ENCODE measurements around the gene FGR.

The FGR gene

GRCh38 chr1:27669876-27670275 lies 34.9 kb upstream of the FGR start:
- Histone ChIP-seq H3K36me3 (ENCODE audit: insufficient read depth, low read length) (no peaks in the 10 kb centered on the region), H3K27ac (no peak overlapping the region), H3K9me3 (ENCODE audit: low read depth, low read length) (no peaks in the 10 kb centered on the region), H3K4me3 (no peak overlapping the region), H3K9ac (ENCODE audit: insufficient read length) (no peak overlapping the region)
- TF ChIP-seq FOXP2 (optimal IDR thresholded peaks at IDR 0.05; ENCODE audit: control extremely low read depth, extremely low read length, insufficient read depth) (no peak), POLR2AphosphoS5 (IDR thresholded peaks at IDR 0.05; ENCODE audit: borderline replicate concordance, low read depth, low read length) (no peak), EZH2 (IDR thresholded peaks at IDR 0.05) (no peak)
- no peak for DNase-seq (ENCODE audit: low read depth, low spot score)

- no peak overlapping the region for H3K9ac ChIP-seq (ENCODE audit: insufficient read length)
- DNase-seq (ENCODE audit: low read depth, low spot score), result no peak
- H3K36me3 ChIP-seq (ENCODE audit: insufficient read depth, low read length), result no peaks in the 10 kb centered on the region
- peak overlapping the region; percentile 74 for H3K4me3 ChIP-seq
- H3K9me3 ChIP-seq (ENCODE audit: low read depth, low read length), result no peaks in the 10 kb centered on the region
- TF ChIP-seq FOXP2 (optimal IDR thresholded peaks at IDR 0.05; ENCODE audit: control extremely low read depth, extremely low read length, insufficient read depth) (no peak), POLR2AphosphoS5 (IDR thresholded peaks at IDR 0.05; ENCODE audit: borderline replicate concordance, low read depth, low read length) (no peak), EZH2 (IDR thresholded peaks at IDR 0.05) (no peak)
- no peak overlapping the region for H3K27ac ChIP-seq
Measured at GRCh38 chr1:27668808-27669723, 34.1 kb upstream of the FGR start.

DNA sequence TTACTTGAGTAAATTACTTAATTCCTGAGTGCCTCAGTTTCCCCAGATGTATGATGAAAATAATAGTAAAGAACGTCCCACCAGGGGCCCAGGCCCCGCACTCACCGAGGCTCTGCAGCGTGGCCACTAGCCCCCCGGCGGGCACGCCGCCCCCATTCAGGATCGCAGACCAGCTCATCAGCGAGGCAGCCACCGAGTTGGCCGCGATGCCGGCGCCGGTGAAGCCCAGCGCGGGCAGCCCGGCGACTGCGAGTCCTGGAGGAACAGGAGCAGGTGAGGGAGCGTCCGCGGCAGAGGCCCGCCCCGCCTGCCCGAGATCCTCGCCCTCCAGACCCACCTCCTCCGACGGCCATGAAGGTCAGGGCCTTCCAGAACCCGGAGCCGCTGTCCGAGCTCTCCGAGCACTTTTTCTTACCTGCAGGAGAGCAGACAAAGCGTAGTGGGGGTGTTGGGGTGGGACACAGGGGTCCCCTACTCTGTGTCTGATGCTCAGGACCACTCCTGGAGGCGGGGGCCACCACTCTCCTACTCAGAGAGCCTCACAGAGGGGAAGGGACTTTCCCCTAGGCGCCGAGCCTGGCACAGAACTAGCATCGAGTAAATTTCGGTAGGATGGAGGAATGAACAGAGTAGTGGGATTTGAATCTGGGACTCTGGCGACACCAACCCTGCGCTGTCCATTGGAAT lies 33.3 kb upstream of the FGR start:
- no peaks in the 10 kb centered on the region for H3K36me3 ChIP-seq (ENCODE audit: insufficient read depth, low read length)
- no peak overlapping the region for H3K9ac ChIP-seq (ENCODE audit: insufficient read length)
- no peak overlapping the region for H3K27ac ChIP-seq
- TF ChIP-seq FOXP2 (optimal IDR thresholded peaks at IDR 0.05; ENCODE audit: control extremely low read depth, extremely low read length, insufficient read depth) (no peak), POLR2AphosphoS5 (IDR thresholded peaks at IDR 0.05; ENCODE audit: borderline replicate concordance, low read depth, low read length) (no peak), EZH2 (IDR thresholded peaks at IDR 0.05) (no peak)
- no peak overlapping the region for H3K4me3 ChIP-seq
- no peaks in the 10 kb centered on the region for H3K9me3 ChIP-seq (ENCODE audit: low read depth, low read length)
- no peak for DNase-seq (ENCODE audit: low read depth, low spot score)

- Histone ChIP-seq H3K36me3 (ENCODE audit: insufficient read depth, low read length) (no peaks in the 10 kb centered on the region), H3K27ac (no peak overlapping the region), H3K9me3 (ENCODE audit: low read depth, low read length) (no peaks in the 10 kb centered on the region), H3K4me3 (no peak overlapping the region), H3K9ac (ENCODE audit: insufficient read length) (no peak overlapping the region)
- no peak for TF ChIP-seq POLR2AphosphoS5 (IDR thresholded peaks at IDR 0.05; ENCODE audit: borderline replicate concordance, low read depth, low read length)
- TF ChIP-seq FOXP2 (optimal IDR thresholded peaks at IDR 0.05; ENCODE audit: control extremely low read depth, extremely low read length, insufficient read depth), result no peak
- TF ChIP-seq EZH2 (IDR thresholded peaks at IDR 0.05), result no peak
- no peak for DNase-seq (ENCODE audit: low read depth, low spot score)
Measured at GRCh38 chr1:27666791-27667254, 31.8 kb upstream of the FGR start.

DNA sequence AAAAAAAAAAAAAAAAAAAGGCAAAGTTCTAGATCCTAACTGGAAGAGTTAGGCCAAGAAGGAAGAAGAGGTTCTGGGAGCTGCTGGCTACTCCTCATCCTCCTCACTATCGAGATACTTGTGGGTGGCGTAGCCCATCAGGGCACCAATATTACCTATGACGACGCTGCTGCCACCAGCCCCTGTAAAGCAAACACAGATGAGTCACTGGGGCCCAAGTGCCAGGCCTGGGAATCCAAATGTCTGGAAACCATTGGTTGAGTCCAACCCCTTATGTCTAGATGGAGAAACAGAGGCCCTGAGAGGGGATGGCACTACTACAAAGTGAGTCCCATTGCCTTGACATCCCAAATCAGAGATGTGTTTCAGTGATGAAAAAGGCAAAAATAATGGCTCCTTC lies 31.3 kb upstream of the FGR start:
- TF ChIP-seq EZH2 (IDR thresholded peaks at IDR 0.05) (no peak), FOXP2 (optimal IDR thresholded peaks at IDR 0.05; ENCODE audit: control extremely low read depth, extremely low read length, insufficient read depth) (no peak), POLR2AphosphoS5 (IDR thresholded peaks at IDR 0.05; ENCODE audit: borderline replicate concordance, low read depth, low read length) (no peak)
- Histone ChIP-seq H3K27ac (no peak overlapping the region), H3K36me3 (ENCODE audit: insufficient read depth, low read length) (no peaks in the 10 kb centered on the region), H3K9me3 (ENCODE audit: low read depth, low read length) (no peaks in the 10 kb centered on the region), H3K9ac (ENCODE audit: insufficient read length) (no peak overlapping the region), H3K4me3 (no peak overlapping the region)
- no peak for DNase-seq (ENCODE audit: low read depth, low spot score)

DNA sequence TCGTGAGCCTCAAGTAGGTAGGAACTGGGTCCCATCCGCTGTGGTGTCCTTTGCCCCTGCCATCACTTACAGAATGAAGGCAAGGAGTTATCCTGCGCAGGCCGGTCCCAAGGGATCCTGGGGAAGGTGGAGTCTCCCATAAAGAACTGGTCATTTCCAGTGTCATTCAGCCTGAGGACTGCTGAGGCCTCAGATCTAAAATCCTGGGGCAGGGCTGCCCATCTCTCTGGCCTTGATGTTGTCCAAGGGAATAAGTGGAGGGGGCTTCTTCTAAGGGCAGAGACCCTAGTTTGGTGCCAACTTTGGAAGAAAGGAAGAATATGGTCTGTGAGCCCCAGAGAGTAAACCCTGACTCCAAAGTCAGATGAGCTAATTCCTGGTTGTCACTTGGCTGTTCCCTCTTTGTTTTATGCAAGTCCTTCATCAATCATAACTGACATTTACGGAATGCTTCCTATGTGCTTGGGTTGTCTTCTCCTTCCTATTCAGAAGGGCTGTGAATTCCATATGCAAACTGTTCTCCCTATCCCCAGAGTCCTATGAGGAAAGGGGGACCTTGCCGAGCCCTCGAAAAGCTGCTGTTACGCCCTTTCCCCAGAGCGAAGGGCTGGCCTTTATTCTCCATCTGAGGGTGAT lies 30.1 kb upstream of the FGR start:
- Histone ChIP-seq H3K27ac (no peak overlapping the region), H3K9me3 (ENCODE audit: low read depth, low read length) (no peaks in the 10 kb centered on the region)

GRCh38 chr1:27664291-27664690 lies 29.3 kb upstream of the FGR start:
- H3K4me3 ChIP-seq, result no peak overlapping the region
- no peaks in the 10 kb centered on the region for H3K9me3 ChIP-seq (ENCODE audit: low read depth, low read length)
- no peaks in the 10 kb centered on the region for H3K36me3 ChIP-seq (ENCODE audit: insufficient read depth, low read length)
- no peak for DNase-seq (ENCODE audit: low read depth, low spot score)
- H3K27ac ChIP-seq, result no peak overlapping the region
- H3K9ac ChIP-seq (ENCODE audit: insufficient read length), result no peak overlapping the region
- no peak for TF ChIP-seq POLR2AphosphoS5 (IDR thresholded peaks at IDR 0.05; ENCODE audit: borderline replicate concordance, low read depth, low read length)
- no peak for TF ChIP-seq EZH2 (IDR thresholded peaks at IDR 0.05)
- TF ChIP-seq FOXP2 (optimal IDR thresholded peaks at IDR 0.05; ENCODE audit: control extremely low read depth, extremely low read length, insufficient read depth), result no peak

More for the DNA sequence above, 30.1 kb upstream of the FGR start:
- no peaks in the 10 kb centered on the region for H3K36me3 ChIP-seq (ENCODE audit: insufficient read depth, low read length)
- no peak for DNase-seq (ENCODE audit: low read depth, low spot score)
- no peak overlapping the region for H3K9ac ChIP-seq (ENCODE audit: insufficient read length)
- no peak for TF ChIP-seq POLR2AphosphoS5 (IDR thresholded peaks at IDR 0.05; ENCODE audit: borderline replicate concordance, low read depth, low read length)
- no peak for TF ChIP-seq FOXP2 (optimal IDR thresholded peaks at IDR 0.05; ENCODE audit: control extremely low read depth, extremely low read length, insufficient read depth)
- TF ChIP-seq EZH2 (IDR thresholded peaks at IDR 0.05), result no peak
- H3K4me3 ChIP-seq, result no peak overlapping the region
